COR-L47 (cell line): Measurements from ENCODE around the gene CECR2.
"Not testable (repeated sequence)": the region's sequence is repeated elsewhere in the genome, so short reads cannot be mapped to it uniquely, and the experiment has no call there.

ENCODE experiments used
- DNase-seq: peaks from one replicate; lab custom pipeline; 2025; lab: John Stamatoyannopoulos, UW

CECR2 gene

GRCh38 chr22:17513612-17514011, 144.4 kb downstream of the CECR2 start:
- no peak for DNase-seq

- no peak for DNase-seq
These were observed 144.8 kb downstream of the CECR2 start for GRCh38 chr22:17514084-17514483.

GRCh38 chr22:17518406-17518805, 149.1 kb downstream of the CECR2 start:
- DNase-seq, result no peak

GRCh38 chr22:17521971-17522370, 152.7 kb downstream of the CECR2 start:
- not testable (repeated sequence) for DNase-seq

GRCh38 chr22:17523925-17524324, 154.7 kb downstream of the CECR2 start:
- no peak for DNase-seq

- DNase-seq, result no peak
These were observed 167.0 kb downstream of the CECR2 start for GRCh38 chr22:17536269-17536668.

GRCh38 chr22:17537155-17537554, 167.9 kb downstream of the CECR2 start:
- no peak for DNase-seq

- DNase-seq, result no peak
These were observed 171.2 kb downstream of the CECR2 start for GRCh38 chr22:17540481-17540880.

- no peak for DNase-seq
These were observed 172.2 kb downstream of the CECR2 start for GRCh38 chr22:17541476-17541875.

GRCh38 chr22:17542452-17542851, 173.2 kb downstream of the CECR2 start:
- DNase-seq, result no peak

GRCh38 chr22:17548010-17548755, 178.9 kb downstream of the CECR2 start:
- DNase-seq, result no peak

- DNase-seq, result no peak
These were observed 179.4 kb downstream of the CECR2 start for GRCh38 chr22:17548756-17549035.

GRCh38 chr22:17549183-17549582, 179.9 kb downstream of the CECR2 start:
- DNase-seq, result no peak

GRCh38 chr22:17549655-17550054, 180.4 kb downstream of the CECR2 start:
- DNase-seq, result no peak

- no peak for DNase-seq
These were observed 183.5 kb downstream of the CECR2 start for GRCh38 chr22:17552737-17553136.

GRCh38 chr22:17554814-17555213, 185.6 kb downstream of the CECR2 start:
- no peak for DNase-seq

- DNase-seq, result no peak
These were observed 189.9 kb downstream of the CECR2 start for GRCh38 chr22:17559188-17559587.

- no peak for DNase-seq
These were observed 193.9 kb downstream of the CECR2 start, which contains the start of gene SLC25A18 for GRCh38 chr22:17562906-17563870. TSS of gene SLC25A18 (plus strand) at chr22:17563498. CDS start at chr22:17579945, 16,447 bp downstream.

GRCh38 chr22:17563936-17564391, 194.7 kb downstream of the CECR2 start:
- DNase-seq, result no peak

GRCh38 chr22:17566016-17566687, 196.9 kb downstream of the CECR2 start:
- not testable (repeated sequence) for DNase-seq

GRCh38 chr22:17566776-17567175, 197.5 kb downstream of the CECR2 start:
- no peak for DNase-seq

GRCh38 chr22:17569971-17570511, 200.8 kb downstream of the CECR2 start:
- peak; percentile 34 for DNase-seq
